Dermis microvascular lymphatic vessel endothelial cell (primary cell): ENCODE results near the gene RPIA. TPM values are rescaled to one million over a fixed set of nuclear protein-coding genes. Genes with fewer than 3 reads are reported as not detected.
A peak's percentile ranks its signal among the peaks of the same experiment; 100 is the strongest.

Experiments
- DNase-seq, 2 donors: peaks; one replicate each; pipeline versions ENCODE4 v3.0.0 to v3.0.0-alpha.2; 2010; ENCODE audit warnings: low read depth in 2 of 2
- total RNA-seq: library from RNA; depleted of rRNA; stranded (reverse); fragments of >200 nt; gene quantifications from 2 replicates; pipeline ENCODE4 v1.2.1, GENCODE V29; 2014

RPIA gene
- total RNA-seq, 1 donor from 2014 or later: 11.4 TPM

DNA sequence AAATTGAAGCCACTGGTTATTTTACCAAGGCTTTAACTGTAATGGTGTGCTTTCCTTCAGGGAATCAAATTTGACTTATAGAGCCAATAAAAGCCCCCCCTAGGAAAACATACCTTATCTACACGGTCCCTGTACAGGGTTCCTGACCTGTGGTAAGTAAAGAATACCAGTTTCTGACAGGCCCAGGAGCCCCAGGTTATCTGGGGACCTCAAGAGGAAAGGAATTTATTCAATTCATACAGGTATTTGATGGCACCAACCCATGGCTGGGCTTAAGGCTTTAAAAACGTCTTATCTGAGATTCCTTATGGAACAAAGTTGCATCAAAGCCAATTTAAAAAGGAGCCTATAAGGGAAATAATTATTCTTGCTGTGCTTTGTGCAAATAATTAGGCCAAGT lies 7.0 kb upstream of the RPIA start:
- no peak for DNase-seq

DNA sequence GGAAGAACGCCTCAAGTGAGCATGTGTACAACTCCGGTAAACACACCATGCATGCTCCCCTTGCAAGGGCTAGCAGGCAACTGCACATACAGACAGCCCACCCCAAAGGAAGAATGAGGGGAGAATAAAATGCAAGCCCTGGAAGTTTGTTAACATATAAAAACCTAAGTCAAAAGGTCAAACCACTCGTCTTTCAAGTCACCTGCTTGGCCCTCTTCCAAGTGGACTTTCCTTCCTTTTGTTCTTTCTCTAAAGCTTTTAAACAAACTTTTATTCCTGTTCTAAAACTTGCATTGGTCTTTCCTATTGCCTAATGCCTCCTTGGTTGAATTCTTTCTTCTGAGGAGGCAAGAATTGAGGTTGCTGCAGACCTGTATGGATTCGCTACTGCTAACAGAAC lies 5.2 kb upstream of the RPIA start:
- DNase-seq: no peak

DNA sequence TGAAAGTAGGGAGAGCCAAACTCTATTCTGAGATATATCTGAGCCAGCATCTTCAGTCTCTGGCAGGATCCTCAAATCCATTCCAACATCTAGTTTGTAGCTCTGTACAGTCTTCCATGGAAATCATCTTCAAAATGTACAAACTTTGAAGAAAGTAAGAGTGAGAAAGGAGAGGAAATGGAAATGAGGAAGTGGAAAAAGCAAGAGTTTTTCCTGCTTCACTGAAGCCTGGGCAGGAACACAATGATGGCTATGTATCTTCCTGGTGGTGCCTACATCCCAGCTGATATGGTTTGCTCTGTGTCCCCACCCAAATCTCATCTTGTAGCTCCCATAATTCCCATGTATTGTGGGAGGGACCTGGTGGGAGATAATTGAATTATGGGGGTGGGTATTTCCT lies 4.1 kb upstream of the RPIA start:
- no peak for DNase-seq

DNA sequence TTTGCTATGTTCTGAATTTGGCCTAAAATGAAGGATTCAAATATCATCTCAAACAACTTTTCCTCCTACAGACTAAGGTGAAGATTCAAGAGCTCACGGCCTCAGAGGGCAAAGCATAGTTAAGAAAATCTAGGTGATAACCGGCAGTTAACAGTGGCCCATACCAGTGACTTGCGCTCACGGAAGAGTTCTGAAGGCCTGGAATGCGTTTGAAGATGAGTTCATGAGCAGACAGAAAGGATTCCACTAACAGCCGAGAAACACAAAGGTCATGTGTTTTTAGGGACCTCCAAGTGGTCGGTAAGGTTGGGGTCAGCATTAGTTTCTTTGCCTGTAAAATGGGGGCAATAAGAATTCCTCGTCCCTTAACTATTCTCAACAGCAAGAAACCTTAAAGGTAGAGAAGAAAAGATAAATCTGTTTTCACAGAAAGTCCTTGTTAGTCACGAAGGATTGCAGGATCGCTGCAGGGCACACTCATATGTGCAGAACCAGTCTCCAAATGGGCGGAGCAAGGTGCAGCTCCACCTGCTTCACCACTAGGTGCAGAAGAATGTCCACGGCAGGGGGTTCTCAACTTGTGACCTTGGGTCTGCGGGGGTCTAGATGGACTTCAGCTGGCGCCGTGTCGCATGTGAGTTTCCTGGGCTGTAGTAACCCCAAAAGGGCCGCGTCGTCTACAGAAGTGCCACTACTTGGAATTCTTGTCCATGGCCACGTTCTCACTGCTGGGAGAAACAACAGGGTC lies 708 bp upstream of the RPIA start:
- peak in 1 of 2 donors; percentile 19 for DNase-seq

DNA sequence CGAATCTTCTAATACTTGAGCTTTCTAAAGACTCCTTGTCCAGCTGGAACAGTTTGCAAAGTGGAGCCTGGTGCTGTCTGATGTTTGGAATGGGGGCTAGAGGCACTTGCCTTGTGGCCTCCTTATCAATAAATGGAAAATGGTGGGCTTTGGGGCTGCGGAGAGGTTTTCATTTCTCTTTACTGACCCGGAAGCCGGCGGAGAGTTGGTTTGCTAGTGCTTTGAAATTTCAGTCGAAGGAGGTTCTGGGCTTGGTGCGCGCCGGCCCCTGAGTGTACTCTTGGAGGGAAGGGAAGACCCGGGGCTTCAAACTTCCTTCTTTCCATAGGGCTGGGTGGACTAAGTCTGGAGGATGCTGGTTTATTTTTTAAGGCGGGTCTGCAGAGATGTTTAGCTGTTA lies 714 bp downstream of the RPIA start:
- DNase-seq: peak in 1 of 2 donors; percentile 18

DNA sequence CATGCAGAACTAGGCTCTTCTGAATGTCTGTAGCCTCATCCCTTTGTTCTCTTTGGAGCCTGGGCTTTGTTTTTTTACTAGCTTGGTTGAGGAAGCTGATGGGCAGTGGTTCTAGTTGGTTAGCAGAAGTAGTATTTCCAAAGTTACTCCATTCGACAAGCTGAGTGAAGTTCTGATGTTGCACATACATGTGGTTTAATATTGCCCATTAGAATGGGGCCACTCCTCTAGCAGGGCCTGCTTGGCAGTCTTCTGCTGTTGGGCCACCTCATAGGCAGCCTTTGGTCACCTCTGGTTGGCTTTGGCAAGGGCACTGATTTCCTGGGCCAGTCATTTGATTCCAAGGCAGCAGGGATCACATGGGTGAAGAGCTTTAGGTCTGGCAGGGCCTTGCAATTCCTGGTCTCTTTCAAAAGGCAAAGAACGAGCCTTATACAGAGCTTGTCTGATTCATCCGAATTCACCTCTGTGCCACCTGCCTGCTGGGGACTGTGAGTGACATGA lies 2.5 kb downstream of the RPIA start:
- no peak for DNase-seq

DNA sequence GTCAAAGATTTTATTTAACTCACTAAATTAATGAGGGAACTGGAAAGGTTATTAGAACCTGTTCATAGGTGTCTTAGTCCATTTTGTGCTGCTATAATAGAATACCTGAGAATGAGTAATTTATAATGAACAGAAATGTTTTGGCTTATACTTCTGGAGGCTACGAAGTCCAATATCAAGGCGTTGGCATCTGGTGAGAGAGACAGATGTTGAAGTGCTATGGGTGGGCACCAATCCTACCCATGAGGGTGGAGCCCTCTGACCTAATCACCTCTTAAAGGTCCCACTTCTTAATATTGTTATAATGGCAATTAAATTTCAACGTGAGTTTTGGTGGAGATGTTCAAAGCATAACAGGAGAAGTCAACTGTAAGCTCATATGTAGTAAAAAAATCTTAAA lies 5.1 kb downstream of the RPIA start:
- DNase-seq: no peak

DNA sequence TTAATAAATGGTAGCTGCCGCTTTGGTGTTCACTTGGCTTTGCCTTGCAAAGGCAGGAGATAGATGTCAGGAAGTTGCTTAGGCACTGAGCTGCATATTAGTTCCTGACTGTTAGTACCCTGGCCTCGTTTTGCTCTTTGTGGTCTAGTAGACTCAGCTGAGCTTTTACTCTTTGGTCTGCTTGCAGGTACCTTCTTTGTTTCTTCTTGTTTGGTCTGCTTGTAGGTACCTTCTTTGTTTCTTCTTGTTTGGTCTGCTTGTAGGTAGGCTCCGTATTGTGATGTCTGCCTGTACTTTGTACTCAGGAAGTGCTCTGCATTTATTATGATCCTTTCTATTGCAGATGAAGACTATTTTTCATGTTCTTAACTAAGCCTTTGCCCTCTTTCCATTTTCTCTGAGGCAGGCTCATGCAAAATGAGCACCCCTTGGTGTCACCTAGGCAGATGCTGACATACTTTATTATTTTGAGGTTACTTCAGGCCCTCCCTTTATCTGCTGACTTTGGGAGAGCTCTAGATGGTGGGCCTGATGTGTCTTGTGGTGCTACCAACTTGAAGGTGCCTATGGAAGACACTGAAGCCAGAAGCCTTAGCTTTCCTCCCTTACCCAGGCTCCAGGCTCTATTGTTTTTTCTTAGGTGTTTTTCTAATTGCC lies 6.0 kb downstream of the RPIA start:
- DNase-seq: no peak

DNA sequence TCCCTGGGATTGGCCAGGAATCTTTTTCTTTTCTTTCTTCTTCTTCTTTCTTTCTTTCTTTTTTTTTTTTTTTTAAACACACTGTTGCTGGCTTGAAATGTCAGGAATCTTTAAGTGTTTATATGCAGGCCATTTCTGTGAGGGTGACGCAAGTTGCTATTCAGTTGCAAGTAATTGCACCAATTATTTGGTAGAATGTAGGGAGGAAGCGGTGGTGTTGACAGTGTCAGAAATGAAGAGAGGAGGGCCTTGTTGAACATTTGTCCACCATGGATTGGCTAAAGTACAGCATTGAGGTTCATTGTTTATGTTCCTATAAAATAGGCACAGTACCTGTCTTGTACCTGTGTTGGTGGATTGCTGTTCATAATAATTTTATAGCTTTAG lies 6.5 kb downstream of the RPIA start:
- no peak for DNase-seq

DNA sequence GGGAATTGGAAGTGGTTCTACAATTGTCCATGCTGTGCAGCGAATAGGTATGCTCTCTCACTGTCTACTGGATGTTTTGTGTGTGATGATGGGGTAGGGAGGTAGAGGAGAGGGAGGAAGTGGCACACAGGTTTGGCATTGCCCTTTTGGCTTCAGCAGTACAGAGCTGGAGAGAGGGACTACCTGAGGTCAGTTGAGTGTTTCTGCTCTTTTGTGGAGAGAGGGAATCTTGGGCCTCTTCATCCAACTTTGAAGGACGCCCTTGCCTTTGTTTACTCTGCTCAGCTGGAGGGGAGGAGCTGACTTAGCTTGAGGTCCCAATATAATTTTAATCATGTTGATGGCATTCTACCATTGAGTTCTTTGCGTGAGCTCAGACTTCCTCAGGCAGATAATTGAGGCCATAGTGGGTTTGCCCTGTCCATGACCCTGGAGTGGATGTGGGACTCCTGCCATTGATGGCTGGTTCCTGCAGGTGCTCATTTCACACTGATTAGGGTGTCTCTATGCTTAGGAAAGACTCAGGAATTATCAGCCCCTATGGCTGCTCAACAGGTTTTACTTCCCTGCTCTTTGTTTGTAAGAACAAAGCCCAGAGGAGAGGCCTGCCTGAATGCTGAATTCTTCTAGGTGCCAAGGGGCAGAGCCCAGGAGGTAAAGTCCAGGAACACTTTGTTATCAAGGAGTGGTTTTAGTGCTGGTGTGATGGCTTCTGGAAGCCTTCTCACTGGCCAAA lies 7.2 kb downstream of the RPIA start:
- no peak for DNase-seq

DNA sequence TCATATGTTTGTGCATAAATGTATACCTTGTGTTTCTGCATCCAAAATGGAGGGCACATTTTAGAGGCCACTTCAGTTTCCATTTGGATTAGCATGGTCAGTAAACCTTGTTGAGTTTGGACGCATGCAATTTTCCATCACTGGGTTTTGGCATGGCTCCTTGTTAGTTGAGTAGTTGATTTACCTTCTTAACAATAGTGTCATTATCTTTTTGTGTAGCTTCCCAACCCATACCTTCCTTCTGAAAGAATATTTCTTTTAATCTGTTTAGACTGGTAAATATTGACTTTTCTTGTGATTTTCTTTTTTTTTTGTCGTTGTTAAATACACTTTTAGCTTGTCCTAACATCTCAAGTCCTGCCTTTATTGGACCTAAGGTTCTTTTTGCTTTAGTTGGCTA lies 15.5 kb downstream of the RPIA start:
- no peak for DNase-seq

DNA sequence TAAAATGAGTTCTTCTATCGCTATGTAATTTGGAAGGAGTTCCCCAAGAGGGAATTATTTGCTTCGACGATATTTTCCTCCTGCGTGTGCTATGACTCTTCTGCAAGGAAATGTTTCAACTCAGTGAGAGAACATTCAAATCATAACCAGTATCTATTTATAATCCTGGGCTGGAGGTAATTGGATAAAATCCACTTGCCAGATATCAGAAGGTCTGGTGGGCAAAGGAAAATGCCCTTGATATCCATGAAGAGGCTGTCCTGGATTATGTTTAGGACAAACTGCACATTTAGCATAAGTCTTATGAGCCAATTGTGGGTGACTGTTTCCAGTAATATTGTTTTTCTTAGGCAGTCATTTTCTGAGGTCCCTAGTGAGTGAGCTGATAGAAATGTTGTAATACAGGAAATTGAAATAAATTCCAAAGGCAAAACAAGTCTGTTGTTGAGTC lies 17.7 kb downstream of the RPIA start:
- DNase-seq: peak; percentile 24 to 55

DNA sequence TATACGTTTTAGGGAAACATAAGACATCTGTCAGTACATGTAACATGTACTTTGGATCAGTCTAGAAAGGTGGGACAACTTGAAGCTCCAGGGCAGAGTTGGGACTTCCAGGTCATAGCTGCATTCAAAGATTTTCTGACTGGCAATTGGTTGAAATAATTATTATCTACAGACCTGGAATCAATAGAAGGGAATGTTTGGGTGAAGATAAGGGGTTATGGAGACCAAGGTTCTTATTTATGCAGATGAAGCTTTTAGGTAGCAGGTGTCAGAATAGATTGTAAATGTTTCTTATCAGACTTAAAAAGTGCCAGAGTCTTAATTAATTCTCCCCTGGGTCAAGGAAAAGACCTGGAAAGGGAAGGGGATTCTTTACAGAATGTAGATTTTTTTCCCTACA lies 19.8 kb downstream of the RPIA start:
- no peak for DNase-seq

DNA sequence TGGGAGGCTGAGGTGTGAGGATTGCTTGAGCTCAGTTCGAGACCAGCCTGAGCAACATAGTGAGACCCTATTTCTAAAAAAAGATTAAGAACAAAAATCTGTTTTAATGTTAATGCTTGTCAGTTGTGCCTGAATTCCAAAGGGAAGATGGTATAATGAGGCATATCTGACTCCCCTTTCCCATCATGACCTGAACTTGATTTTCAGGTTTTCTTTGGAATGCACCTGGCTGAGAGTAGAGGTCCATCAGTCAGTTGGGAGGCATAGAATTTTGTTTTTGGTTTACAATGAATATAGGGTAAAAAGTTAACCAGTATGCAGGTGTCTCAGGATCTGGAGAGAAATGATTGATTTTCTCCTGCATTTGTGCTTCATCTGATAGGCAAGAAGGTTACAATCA lies 20.4 kb downstream of the RPIA start:
- DNase-seq: no peak

DNA sequence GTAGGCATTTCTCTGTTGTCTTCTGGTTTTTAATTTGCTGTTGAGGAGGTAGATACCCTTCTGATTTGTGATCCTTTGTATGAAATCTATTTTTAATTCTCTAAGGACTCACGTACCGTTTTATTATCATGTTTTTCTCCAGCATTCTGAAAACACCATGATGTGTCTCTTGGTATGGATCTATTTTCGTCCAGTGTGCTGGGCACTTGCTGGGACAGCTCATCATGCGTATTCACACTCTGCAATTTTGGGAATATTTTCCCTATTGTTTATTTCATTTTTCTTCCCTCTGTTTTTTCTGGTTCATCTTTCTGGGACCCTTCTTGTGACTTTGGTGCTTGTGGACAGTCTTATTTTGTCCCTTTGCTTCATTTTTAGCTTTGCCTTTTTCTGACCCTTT lies 21.9 kb downstream of the RPIA start:
- no peak for DNase-seq

DNA sequence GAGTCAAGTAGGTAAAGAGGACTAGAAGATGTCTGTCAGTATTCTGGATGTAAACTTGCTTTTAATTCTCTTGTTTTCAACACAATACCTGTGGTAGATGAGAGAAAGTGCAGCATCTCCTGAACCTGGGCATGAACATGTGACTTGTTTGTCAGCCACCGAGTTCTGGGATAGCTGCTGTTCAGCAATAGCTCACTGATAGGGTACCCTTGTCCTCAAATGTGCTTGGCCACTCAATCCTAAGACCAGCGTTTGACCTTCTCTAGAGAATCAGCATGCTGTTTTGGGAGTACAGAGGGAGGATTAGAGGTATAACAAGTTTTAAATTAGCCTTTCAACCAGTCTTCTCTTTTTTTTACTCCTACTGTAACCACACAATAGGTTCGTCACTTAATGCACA lies 23.2 kb downstream of the RPIA start:
- DNase-seq: no peak

DNA sequence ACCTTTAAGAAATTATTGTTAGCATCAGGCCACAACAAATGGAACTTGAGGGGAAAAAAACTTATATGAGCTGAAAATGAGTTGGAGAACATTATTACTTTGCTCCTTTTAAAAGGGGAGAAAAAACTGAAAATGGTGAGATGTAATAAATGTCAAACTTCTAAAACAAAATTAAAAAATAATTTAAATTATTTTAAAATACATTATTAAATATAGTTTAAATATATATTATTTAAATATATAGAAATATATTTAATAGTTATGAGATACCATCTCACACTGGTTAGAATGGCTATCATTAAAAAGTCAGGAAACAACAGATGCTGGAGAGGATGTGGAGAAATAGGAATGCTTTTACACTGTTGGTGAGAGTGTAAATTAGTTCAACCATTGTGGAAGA lies 28.9 kb downstream of the RPIA start:
- DNase-seq: no peak

DNA sequence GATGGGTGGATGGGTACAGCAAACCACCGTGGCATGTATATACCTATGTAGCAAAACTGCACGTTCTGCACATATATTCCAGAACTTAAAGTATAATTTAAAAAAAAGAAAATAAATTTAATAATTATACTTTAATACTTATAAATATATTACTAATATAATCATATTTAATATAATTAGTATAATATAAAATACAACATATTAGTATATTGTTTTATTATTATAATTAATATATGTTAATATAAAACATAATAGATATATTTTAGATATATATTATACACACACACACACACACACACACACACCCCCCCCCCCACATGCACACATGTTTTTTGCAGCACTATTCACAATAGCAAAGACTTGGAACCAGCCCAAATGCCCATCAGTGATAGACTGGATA lies 29.8 kb downstream of the RPIA start:
- DNase-seq: no peak

DNA sequence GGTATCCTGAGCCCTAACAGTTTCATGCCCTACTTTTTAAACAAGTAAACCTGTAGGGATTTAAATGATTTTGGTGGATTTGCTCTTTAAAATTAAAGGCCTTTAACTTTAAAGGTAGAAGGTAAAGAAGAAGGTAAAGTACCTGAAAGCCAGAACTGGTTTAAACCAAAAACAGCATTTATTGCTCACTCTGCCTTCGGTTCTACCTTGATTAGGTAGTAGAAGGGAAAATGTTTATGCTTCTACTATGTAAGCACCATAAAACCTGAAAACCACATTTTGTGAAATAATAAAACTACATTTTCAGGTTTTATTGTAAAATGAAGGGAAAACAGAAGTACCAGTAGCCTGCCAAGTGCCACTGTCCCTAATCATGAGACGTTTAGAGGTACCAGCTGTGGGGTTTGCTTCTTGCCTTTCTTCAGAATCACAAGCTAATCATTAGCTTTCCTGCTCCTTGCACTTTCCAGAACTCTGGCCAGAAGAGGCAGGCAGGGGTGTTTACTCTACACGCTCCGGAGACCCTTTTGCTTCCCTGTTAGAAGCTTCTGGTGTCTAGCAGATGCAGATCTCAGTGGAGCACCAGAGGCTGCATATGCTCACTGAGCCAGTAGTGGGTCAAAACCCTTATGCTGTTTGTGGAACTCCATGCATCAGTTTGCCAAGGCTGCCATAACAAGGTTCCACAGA lies 33.3 kb downstream of the RPIA start:
- no peak for DNase-seq

DNA sequence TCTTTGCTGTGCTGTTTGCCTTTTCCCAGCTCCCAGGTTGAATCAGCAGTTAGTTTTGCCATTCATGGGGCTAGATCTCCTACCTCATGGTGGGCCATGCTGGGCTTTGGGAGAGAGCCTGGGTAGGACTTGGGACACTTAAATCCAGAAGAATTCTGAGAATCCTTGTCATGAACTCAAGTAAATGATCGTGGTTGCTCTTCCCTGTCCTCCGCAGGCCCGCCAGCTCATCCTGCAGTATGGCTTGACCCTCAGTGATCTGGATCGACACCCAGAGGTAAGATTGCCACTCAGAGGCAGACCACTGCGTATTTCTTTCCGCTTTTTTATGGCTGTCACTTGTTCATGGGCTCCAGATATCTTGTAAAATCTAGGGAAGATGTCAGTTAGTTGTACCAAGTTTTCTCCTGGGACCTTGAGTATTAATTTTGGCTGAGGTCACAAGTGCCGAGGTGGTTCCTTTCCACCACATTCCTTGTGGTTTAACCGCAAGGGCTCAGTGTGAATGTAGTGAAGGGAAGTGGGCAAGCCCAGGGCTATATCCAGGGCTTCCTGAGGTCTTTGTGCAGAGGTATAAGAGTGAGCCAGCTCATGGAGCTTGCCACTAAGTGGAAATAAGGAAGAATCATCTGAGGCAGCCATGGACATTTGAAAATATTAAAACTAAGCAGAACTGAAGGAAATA lies 37.7 kb downstream of the RPIA start:
- peak in 1 of 2 donors; percentile 73 for DNase-seq

DNA sequence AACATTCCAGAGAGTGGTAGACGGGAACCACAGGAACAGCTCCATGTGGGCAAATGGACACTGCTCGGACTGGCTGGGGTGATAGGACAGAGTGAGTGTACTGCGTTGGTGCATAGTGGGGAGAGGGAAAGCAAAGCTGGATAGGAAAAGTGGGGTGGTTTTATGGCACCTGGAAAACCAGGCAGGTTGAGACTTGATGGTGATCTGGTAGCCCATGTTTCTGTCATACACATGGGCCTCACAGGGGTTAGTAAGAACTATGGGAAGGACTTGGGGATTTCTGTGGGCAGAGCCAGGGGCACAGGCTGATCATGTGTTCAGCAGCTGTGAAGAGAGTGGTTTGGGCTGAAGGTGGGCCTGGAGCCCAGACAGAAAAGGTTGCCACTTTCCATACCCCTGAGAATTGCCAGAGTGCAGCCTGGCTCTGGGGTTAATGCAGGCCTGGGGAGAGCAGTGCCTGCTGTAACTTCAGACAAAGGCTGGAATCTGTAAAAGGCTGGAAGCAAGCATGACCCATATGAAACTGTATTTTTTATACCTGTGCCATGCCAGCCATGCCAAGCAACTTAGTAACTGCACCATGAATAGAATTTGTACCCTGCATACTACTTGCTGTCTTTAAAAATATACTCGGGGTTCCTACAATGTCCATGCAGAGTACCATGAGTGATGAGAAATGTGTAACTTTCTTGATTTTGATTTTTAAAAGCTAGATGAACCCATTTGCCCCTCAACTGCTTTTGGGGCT lies 41.9 kb downstream of the RPIA start:
- no peak for DNase-seq
